CD4-positive, alpha-beta T cell treated with Interferon gamma for 1 hour (primary cell): ENCODE data around the gene SEPTIN1.

Source experiments
- DNase-seq: peaks from one replicate; pipeline ENCODE4 v3.0.0-alpha.2; 2020

The SEPTIN1 gene

GRCh38 chr16:30335598-30336474 lies 46.5 kb downstream of the SEPTIN1 start:
- DNase-seq: no peak

- DNase-seq: peak; percentile 82
These were observed 47.2 kb downstream of the SEPTIN1 start for GRCh38 chr16:30335028-30335597.

- DNase-seq: peak; percentile 83
These were observed 47.8 kb downstream of the SEPTIN1 start for GRCh38 chr16:30334473-30334989.
